HG03460 (cell line): ENCODE results near the gene CSH1.
"Not testable (repeated sequence)": the region's sequence is repeated elsewhere in the genome, so short reads cannot be mapped to it uniquely, and the experiment has no call there.

Experiments
- ATAC-seq: cut with Tn5 transposase; IDR thresholded peaks from one replicate; pipeline ENCODE4 v1.9.1; 2021; ENCODE audit not compliant: unreplicated experiment

The CSH1 gene

DNA sequence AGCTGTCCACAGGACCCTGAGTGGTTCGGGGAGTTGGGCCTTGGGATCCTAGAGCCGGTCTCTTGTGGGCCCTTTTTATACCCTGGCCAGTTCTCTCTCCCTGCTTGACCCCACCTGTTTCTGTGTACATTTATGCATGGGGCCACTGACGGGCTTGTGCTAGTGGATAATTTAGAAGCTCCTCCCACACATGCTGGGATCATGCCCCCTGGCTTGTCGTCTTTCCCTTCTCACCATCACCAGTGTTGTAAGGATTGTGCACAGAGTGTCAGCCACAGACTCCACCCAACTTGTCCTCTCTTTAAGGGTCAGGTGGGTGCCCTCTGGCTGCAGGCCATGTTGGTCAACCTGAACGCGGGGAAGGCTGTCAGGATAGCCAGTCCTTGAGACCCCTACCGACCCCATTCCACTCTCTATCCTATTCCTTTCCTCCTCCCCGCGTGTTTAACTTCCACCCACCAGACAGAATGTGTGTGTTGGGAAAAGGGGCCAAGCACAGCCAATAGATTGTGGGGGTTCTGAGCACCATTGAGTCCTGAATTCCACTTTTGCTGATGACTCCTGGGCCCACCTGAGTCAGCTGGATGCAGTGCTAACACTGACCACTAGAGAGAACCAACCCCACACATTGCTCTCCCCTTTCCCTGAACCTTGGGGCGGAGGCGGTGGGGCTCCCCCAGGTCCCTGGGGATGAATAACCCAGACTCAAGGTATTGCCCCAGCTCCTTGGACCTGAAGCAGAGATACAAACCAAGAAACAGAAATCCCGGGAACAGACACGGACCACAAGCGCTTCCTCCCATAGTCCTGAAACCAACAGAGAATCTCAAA is at the start of gene CSH1:
CSH1 (minus strand) TSS at position 51 of the 831 bp plus-strand sequence. CDS start 63 bp downstream, outside the sequence.
- ATAC-seq, result not testable (repeated sequence)

DNA sequence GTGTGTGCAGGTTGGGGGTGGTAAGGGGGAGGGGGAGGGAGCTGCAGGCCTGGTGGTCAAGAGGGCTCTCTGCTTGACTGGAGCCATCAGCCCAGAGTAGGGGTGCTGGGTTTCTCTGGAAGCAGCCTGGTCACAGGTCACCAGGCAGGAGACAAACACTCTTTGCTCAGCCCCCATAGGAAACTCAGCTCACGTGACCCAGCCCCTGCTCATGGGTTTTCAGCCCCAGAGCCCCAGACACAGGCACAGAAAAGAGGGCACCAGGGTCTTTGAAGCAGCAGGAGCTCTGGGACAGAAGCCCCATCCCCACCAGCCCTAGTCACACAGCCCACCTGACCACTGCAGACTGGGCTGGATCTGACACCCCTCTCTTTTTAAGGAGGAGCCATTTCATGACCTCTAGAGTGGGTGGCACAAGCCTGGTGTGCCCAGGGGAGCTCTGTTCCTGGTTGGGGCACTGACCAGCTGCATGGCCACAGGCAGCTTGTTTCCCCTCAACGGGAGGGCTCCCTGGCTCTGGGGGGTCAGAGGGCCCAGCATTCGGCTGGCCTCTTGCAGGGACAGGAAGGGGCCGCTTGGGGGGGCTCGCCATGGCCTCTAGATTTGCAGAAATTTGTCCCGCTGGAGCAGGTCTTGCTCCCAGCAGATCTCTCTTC is 49.5 kb upstream of the CSH1 start:
- peak; percentile 41 for ATAC-seq

DNA sequence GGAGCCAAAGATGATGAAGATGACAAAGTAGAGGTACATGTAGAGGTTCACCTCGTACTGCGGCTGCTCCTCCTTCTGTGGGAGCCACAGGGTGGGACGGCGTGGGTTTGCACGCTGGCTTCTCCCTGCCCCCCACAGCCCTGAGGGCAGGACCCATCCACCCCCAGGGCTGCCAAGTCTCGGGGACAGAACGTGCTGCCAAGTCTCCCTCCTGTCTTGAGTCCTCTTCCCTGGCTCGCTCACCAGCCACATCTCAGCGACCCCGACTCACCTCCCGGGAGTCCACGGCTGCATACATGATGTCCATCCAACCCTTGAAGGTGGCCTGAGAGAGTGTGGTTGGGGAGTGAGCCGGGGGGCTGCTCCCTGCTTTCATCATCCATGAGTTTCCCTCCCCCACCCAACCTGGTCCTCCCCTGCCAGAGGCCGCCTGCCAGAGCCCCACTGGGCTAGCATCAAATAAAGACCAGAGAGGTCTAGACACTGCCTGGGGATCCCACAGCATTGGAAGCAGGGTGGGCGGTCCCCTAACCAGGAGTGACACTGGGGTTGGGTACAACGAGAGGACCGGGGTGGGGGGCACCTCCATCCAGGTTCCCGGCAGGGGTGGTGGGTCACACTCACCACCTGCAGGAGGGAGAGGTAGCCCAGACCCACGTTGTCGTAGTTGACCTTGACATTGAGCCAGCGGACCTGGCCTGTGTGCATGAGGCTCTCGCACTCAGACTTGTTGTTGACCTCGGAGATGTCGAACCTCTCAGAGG is 48.5 kb upstream of the CSH1 start:
- no peak for ATAC-seq

DNA sequence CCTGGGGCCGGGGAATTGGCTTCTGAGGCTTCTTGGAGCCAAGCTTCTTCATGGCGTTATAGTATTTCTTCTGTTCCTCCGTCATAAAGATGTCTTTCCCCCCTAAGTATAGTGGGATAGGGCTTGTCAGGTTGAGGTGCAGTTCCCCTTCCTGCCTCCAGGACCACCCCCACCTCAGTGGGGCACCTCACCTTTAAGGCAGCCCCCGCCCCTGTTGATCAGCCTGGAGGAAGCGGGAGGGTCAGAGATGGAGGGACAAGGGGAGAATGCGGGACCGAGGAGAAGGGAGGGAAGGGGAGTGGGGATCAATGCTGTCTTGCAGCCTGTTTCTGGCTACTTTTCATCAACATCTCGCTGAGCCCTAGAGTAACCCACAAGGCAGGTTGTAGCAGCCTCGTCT is 47.4 kb upstream of the CSH1 start:
- ATAC-seq, result no peak

DNA sequence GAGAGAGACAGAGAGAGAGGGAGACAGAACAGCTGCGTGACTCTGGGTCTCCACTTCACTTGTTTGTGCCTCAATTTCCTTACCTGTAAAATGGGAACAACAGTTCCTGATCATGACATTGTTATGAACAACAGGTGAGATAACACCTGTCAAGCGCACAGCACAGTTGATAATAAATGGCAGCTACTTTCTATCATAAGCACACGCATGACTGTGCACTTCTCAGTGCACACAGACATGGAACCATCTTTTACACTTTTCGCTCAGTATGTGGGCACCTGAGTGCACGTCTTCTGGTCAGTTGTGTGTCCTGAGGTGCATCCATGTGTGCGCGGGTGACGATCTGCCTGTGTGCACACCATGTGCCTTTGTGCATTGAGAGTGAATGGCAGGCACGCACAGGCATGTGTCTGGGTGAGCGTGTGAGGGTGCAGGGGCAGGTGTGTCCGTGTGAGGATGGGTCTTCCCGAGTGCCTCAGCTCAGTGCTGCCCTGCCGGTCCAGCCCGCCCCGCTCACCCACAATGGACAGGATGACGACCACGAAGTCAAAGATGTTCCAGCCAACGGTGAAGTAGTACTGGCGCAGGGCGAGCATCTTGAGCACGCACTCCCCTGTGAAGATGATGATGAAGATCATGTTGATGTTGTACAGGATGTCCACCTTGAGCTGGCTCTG is 46.1 kb upstream of the CSH1 start:
- no peak for ATAC-seq

DNA sequence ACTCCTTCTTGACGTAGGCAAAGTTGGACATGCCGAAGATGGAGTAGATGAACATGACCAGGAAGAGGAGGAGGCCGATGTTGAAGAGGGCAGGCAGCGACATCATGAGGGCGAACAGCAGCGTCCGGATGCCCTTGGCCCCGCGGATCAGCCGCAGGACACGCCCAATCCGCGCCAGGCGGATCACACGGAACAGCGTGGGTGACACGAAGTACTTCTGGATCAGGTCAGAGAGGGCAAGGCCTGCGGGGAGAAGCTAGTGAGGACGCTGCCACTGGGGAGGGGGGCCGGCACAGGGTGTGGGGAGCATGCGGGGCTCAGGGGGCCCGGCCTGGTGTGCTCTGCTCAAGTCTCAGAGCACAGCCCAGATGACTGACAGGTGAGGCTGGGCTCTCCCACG is 45.4 kb upstream of the CSH1 start:
- ATAC-seq, result no peak

DNA sequence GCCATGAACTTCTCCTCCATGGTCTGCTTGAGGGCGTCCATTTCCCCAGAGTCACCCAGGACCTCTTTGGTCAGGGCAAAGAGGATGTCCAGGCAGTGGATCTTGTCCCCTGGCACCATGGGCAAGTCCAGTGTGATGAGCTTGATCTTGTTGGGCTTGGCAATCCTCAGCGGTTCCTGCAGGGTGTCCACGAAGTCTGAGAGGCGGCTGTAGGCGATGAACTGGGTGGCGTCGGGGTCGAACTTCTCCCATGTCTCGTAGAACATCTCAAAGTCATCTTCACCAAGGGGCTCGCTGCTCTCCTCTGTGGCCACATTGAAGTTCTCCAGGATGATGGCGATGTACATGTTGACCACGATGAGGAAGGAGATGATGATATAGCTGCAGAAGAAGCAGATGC is 44.8 kb upstream of the CSH1 start:
- ATAC-seq, result no peak

DNA sequence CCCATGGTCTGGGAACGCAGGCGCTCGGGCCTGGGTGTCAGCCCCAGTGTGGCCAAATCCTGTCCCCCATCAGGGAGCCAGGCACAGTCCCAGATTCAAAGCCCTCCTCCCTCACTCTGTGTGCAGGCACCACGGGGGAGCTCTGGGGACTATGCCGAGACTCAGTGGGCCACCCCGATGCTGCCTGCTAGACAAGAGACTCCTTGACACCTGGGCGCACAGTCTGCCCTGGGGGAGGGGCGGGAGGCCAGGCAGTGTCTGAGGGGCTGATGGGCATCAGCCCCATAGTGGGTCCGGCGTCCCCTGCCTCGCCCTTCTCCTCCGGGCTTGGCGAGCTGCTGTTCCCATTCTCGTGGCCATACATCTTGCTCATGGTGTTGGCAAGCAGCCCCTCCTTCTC is 44.2 kb upstream of the CSH1 start:
- ATAC-seq, result no peak

DNA sequence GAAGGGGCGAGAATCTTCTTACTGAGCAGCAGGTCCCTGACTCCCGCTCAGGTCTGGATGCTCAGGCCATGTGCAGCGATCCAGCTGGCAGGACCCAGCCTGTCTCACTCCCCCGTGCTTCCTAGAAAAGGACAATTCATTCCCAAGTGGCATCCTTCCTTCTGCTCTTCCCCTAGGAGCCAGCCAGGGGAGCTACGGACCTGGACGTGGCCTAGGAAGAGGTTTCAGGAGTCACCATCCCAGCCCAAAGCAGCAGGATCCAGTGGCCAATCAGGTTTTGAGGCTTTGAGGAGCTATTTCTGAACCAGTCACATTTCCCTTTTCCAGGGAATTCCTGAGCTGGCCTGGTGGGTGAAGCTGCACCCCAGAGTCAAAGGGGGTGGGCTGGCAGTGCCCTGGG is 43.5 kb upstream of the CSH1 start:
- no peak for ATAC-seq

DNA sequence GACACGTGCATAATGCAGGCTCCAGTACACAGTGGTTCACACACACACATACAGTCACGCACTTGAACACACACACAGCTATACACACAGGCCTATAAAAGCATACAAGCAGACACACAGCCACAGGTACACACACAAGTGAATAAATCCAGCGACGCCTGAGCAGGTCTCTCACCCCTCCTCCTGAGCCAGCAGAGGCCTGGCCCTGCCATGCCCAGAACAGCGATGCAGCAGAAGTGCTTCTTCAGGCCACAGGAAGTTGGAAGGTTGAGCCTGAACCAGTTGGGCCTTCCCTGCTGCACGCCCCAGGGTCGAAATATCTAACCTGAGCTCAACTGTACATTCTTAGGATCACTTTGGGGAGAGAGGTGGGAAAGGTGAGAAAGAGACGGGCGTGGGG is 43.0 kb upstream of the CSH1 start:
- no peak for ATAC-seq

DNA sequence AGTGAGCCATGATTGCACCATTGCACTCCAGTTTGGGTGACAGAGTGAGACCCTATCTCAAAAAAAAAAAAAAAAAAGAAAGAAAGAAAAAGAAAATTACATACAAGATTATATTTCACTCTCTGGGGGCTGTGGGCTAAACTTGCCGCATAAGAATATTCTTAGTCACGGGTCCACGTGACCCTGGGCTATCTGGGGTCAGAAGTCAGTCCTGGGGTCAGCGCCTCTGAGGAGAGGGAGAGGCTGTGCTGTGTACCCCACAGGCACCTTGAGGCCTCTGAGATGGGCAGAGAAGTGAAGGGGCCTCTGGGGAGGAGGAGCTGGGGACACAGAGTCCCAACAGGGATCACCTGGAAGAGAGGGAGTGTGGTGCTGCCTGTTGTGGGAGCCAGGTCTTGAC is 41.5 kb upstream of the CSH1 start:
- ATAC-seq, result no peak

DNA sequence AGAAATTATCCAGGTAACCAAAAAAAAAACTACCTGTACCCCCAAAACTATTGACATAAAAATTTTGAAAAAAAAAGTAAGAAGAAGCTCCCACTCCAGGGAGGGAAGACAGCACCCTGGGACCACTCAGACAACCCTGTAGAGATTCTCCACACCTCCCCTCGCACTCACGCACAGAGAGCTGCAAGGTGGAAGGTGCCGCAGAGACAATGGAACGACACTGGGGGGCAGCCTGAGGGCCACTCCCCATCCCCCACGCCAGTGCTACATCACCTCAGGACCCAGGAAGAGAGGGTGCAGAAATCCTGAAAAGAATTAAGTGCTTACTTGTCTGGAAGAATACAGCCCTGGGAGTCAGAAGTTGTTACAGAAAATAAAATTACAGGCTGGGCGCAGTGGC is 40.9 kb upstream of the CSH1 start:
- no peak for ATAC-seq

DNA sequence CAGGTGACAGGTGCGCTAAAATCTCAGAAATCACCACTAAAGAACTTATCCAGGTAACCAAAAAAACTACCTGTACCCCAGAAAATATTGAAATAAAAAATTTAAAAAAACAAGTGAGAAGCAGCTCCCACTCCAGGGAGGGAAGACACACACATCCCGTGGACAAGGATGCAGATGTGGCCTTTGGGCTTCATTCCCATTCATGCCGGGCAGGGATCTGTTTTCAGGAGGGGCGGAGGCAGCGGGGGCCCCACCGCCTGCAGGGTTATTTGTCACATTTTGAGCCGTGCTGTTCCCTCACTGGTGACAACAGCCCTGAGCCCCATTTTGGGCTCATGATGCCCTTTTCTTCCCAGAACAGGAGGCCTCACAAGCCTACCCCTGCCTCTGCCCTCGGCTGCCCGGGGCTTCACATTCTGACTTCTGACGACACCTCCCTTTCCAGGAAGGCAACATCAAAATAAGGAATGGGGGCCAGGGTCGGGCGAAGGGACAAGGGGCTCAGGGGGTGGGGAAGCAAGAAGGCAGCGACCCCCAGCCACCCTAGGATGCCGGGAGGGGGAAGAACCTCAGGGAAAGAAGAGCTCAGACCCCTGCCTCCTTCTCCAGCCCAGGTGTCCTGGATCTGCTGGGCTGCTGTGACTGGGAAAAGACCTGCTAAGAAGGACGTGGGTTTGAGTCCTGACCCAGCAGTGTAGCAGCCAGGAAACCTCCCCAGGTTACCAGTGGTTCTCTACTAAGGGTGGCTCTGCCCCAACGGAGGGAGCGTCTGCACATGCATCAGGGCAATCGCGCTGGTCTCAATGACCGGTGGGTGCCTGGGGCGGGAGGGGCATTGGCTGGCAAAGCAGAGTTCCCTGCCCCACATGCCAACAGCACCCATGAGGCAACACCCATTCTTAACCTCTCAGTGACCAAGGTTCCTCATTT is 38.1 kb upstream of the CSH1 start:
- no peak for ATAC-seq

DNA sequence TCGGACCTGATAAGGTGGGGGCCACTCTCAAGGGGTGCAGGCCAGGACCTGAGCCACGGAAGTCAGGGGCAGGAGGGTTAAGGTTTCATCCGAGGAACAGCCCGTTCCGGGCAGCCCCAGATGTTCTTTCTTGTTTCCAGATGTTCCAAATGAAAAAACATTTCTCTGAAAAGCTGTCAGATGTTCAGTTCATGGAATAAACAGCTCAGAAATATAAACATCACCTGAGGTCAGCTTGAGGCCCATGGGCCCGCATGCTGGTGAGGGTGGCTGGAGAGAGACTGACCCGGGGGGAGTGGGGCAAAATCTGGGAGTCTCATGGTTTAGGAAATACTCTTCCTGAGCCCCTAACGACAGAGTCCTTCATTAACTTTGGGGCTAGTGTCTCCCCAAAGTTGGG is 37.2 kb upstream of the CSH1 start:
- ATAC-seq, result no peak

DNA sequence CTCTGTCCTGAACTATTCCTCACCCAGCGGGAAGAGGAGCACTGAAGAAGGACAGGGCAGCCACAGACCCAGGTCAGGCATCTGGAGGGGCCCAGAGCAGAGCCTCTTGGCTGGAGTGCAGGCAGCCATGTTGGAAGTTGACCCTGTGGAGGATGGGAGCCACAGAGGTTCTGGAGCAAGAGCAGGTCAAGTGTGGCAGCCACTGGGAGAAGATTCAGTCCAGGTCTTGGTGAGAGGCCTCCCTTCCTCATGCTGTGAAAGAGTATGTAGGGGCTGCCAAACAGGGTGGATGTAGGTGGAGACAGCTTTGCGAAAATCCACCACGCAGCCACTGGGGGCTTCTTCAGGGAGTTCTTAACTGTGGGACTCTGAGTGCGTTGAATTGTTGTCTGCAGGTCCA is 36.3 kb upstream of the CSH1 start:
- peak; percentile 11 for ATAC-seq

DNA sequence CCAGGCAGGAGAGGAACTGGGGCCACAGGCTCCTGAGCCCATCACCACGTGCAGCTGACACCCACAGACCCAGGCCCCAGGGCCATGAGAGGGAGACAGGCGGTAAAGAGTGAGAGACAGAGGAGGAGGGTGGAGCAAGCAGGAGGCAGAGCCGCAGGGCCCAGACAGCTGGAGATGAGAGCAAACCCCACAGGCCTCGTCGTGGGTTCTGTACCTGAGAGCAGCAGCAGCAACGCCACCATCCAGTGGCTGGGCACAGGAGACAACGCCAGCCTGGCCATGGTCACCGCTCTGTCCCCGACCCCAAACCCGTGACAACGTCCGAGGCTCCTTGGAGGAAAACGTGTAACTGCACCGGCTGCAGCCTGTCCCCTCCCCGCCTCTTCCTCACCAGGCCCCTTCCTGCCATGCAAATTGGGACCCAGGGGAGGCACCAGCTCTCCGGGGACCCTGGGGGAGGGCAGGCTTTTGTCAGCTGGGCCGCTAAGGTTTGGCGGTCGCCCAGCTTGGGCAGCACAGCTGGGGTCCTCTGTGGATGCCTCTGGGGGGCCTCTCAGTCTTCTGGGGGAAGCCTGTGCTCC is 35.7 kb upstream of the CSH1 start, which contains the start of gene CD79B:
CD79B (minus strand) TSS at position 351 of the 581 bp plus-strand sequence; CDS start at position 281, 70 bp downstream.
- ATAC-seq, result peak; percentile 82

DNA sequence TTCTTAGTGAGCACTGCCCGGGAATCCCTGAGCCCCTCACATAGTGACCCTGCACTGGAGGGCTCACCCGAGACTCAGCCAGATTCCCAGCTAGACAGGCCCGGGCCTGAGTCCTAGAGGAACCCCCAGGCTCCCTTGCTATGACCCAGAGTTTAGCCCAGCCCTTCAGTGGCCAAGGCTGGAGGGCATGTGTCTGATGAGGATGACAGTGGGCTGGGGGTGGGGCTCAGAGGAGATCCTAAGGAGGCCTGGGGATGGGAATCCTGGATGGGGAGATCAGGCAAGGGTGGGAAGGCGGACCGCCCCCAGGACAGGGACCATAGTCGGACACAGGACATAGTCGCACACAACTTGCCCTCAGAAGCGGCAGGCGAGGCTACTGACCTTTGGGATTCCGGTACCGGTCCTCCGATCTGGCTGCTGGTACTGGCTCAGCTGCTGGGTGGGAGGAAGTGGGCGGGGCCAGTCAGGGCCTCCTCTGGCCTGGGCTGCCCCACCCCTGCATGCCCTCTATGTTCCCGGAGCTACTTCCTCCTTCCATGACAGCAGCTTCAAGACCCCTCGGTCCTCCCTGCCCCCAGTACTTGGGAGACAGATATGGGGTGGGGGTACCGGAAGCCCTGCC is 34.7 kb upstream of the CSH1 start:
- ATAC-seq, result peak; percentile 41

DNA sequence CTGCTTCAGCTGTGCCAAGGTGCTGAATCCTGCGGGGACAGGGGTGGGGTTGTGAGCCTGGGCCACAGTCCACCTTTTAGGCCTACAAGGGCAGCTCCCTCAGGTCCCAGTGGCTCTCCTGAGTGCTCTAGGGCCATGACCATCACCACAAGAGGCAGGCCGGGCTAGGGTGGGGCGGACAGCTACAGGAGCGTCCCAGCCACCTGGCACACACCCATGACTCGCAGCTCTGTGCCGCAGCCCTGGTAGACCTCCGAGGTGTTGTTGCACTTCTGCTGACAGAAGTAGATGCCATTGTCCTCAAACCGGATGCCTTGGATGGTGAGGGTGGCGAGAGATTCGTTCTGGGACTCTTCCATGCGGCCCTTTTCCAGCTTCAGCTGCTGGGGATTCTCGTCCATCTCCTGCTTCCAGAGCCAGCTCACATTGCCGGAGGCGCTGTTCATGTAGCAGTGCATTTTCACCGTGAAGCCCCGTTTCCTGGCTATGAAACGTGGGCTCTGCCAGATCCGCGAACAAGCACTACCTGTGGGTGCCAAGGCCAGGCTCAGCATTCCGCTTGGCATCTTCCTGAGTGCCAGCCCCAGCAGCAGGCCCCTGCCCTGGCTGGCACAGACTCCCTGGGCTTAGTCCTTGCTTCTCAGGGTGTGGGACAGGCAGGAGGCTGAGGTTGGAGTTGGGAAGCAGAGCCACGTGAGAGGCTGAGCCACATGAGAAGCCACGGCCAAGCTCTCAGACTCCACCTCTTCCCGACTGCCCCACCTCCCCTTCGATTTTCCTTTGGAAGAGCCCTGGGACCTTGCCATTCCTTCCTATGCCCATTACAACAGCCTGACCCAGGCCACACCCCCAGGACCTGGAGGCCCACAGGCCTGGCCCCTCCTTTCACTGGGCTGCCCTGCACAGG is 33.7 kb upstream of the CSH1 start:
- no peak for ATAC-seq
